ENCODE results near the gene TCF7L1.

DNA sequence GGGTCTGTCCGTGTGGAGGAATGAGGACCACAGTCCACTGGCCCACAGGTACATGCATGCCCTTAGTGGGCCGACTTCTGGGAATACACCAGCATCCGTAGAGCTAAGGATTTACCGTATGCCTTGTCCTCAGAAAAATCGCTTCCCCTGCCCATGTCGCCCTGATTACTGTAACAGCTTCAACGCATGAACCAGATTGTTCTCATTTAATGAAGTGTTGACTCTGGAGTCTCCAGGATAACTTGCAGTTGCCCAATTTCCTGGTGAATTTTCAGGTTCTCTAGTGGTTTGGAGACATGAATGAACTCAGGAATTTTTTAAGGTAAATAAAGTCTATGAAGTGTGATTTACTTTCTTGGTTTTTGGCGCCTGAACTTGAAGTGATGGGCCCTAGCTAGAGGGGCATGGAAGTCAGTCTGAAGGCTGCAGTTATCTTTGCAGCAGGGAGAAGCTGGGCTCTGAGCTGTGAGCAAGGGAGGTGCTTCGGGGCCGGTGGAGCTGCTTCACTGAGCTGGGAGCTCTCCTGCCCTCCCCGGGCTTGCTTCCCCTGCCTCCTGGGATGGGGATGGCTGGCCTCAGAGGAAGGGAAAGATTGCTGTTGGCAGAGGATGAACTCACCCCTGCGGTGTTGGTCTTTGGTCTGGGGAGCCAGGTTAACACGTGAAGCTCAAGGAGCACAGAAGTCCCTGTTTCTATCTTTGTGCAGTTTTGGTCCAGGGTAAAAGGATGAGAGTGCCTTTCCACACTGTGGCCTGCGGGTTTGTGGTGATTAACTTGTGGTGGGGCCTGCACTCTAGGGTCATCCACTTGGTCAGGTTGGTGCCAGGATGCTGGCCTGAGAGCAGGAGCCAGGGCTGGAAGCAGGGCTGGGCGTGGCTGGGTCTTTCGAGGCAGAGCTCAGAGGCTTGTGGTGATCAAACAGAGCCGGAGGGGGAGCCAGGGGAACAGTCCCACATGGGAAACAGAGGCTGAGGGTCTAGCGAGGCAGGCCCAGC lies 28.1 kb downstream of the TCF7L1 start:
- TF ChIP-seq, protein P1, sequence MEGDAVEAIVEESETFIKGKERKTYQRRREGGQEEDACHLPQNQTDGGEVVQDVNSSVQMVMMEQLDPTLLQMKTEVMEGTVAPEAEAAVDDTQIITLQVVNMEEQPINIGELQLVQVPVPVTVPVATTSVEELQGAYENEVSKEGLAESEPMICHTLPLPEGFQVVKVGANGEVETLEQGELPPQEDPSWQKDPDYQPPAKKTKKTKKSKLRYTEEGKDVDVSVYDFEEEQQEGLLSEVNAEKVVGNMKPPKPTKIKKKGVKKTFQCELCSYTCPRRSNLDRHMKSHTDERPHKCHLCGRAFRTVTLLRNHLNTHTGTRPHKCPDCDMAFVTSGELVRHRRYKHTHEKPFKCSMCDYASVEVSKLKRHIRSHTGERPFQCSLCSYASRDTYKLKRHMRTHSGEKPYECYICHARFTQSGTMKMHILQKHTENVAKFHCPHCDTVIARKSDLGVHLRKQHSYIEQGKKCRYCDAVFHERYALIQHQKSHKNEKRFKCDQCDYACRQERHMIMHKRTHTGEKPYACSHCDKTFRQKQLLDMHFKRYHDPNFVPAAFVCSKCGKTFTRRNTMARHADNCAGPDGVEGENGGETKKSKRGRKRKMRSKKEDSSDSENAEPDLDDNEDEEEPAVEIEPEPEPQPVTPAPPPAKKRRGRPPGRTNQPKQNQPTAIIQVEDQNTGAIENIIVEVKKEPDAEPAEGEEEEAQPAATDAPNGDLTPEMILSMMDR (conservative IDR thresholded peaks at IDR 0.05; ENCODE audit: low read length): no peak
- TF ChIP-seq EZH2phosphoT487 (IDR thresholded peaks at IDR 0.05; ENCODE audit: borderline replicate concordance, low read depth, low read length): no peak

Measured in OCI-LY7 (cell line).